Stimulated activated CD8-positive, alpha-beta memory T cell treated with anti-CD3 and anti-CD28 coated beads, Interleukin-12 subunit alpha, Interleukin-12 subunit beta, amount 100 ng/mL, for 4 hours (primary cell): Measurements from ENCODE around the gene ASB1.

Experiments used
- DNase-seq: peaks from one replicate; pipeline ENCODE4 v3.0.0-alpha.2; 2020; ENCODE audit warnings: low read depth

Gene ASB1

DNA sequence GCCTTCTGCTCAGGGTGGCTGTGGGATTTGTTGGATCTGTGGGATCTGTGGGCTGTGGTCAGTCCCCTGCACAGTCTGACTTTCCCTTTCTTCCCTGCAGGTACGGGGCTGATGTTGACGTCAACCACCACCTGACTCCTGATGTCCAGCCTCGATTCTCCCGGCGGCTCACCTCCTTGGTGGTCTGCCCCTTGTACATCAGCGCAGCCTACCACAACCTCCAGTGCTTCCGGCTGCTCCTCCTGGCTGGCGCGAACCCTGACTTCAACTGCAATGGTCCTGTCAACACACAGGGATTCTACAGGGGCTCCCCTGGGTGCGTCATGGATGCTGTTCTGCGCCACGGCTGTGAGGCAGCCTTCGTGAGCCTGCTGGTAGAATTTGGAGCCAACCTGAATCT, 17.5 kb downstream of the ASB1 start:
- DNase-seq, result no peak

DNA sequence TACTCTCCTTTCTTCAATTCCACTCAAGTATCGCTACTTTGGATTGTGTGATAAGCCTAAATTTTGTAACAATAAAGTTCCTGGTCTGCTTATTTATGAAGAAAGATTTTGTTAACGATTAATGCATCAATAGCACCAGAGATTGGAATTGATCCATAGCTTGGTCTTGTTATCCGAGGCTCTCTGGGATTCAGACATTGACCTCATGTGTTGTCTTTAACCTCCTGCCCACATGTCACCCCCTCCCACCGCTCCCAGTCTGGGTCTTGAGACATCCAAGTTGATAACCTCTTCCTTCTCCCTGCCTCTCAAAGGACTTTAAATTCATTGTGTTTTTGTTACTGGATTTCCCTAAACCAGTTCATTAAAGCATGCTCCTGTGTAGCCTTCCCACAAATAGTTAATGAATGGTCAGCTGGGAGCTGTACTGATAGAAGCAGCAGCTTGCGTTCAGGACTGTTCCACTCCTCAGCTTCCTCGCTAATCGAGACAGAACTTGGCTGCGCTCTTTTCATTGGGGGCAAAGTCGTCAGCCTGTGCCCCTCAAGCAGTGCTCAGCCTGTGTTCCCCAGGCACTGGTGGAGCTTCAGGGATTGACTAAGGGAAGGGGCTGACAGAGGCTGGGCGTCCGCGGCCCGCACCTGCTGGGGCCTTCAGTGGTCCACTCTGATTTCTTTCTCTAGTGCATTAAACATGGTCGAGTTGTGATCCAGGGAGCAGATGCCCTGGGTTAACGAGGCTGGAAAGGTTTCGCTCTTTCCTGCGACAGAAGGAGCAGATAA, 18.9 kb downstream of the ASB1 start:
- no peak for DNase-seq

DNA sequence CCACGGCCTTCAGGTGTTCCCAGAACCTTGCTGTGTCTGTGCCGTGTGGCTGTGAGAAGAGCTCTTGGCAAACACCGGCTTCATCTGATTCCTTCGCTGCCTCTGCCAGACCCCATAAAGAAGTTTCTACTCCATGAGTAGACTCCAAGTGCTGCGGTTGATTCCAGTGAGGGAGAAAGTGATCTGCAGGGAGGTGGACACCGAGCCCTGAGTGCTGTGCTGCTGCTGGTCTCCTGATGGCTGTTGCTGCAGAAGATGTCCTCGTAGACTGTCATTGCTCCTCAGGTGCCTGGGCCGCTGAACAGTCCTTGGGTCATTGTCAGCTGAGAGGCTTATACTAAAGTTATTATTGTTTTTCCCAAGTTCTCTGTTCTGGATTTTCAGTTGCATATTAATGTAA, 19.6 kb downstream of the ASB1 start:
- DNase-seq, result no peak

DNA sequence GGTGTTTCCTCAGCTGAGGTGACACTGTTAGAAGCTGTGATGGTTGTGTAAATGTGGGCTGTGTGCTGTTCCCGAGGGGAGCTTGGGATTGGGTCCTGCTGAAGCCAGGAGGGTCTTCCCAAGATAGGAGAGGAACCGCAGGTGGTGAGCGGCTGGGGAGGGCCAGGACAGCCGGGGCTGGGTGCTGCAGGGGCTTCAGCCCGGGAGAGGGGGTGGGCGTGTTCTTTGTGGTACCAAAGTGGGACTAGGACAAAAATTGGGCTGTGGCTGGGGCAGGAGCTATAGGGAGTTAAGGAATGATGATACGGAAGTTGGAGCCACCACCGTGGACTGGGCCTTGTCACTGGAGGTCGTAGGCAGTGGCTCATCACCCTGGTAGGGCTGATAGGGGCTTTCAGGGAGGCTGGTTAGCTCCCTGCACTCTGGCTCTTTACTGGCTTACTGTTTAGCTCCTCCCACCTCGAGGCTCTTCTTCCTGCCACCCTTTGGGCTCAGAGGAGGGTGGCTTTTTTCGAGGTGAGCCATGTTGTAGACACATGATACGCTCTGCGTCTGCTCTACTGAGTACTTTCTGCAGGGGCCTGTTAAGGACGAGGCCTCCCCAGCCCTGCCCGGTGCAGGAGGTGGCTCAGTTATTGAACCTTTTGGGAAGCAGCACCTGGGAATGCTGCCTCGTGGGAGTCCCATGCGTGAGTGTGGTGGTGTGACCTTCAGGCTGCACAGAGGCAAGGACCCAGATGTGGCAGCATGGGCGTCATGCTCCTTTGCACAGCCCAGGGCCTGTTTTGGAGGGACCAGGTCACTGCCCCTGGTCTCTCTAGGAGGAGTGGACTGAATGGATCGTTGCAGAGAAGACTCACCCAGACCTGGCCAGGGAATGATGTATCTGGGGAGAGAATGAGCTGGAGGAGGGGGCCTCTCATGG, 21.6 kb downstream of the ASB1 start:
- DNase-seq, result no peak

DNA sequence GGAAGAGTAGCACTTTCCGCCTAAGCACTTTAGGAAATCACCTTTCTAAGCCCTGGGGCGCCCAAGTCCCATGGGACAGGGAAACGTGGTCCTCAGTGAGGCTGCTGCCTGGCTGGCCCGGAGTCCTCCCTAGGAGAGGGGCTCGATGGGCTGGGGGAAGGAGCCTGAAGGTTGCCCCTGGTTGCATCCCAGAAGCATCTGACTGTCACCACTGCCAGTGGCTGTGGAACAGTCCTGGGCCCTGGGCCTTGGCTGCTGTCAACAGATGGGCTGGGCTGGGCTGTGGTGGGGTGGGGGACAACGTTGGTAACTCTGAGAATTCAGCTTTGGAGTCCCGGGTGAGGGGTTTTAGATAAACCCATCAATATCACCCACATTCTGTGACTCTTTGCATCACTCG, 22.5 kb downstream of the ASB1 start:
- DNase-seq, result no peak

DNA sequence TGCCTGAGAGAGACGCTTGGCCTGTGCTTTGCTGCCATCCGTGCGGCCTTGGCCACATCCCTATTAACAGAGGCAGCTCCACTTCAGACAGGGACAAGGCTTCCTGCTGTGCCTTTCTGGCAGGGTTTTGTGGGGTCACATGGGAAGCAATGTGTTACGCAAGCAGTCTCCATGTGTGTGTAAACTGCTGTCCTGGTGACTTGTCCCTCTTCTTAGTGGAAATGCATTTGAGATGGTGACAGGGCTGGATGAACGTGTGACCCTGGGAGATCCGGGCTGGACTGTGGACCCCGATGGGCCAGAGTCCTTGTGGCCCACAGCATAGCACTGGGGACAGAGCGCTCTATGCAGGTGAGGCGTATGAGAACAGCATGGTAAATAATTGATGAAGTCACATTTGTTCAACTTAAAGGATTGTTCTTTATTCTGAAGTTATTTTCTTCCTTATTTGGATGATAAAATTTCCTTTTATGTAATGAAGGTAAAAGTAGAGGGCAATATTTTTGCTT, 23.2 kb downstream of the ASB1 start:
- no peak for DNase-seq

DNA sequence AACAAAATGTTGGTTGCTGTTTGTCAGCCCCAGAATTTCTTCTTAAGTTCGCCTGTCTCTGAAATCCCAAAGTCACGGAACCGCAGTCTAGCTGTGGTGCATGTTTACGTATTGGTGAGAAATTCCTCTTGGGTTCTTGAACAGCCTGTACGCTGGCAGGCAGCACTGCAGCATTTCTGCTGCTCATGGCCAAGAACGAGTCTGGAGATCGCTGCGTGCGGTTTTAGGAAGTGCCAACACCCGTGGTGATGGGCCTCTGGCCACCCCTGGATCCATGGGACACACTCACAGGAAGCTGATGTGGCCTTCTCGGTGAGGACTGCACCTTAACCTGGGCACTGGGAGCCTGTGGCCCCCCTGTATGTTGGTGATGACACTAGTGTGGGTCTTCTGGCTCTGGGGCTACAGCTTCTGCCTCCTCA, 23.7 kb downstream of the ASB1 start:
- no peak for DNase-seq

DNA sequence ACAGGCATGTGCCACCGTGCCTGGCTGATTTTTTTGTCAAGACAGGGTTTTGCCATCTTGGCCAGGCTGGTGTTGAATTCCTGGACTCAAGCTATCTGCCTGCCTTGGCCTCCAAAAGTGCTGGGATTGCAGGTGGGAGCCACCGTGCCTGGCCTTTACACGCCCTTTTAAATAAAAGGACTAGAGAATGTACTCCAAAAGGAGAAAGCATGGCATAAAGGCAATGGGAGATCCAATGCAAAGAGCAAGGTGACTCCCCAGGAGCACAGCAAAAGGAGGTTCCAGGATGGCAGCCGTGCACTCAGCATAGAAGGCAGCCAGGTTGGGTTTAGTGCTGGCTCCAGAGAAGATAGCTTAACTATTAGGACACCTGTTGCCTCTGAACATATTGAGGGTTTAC, 27.1 kb downstream of the ASB1 start:
- no peak for DNase-seq

DNA sequence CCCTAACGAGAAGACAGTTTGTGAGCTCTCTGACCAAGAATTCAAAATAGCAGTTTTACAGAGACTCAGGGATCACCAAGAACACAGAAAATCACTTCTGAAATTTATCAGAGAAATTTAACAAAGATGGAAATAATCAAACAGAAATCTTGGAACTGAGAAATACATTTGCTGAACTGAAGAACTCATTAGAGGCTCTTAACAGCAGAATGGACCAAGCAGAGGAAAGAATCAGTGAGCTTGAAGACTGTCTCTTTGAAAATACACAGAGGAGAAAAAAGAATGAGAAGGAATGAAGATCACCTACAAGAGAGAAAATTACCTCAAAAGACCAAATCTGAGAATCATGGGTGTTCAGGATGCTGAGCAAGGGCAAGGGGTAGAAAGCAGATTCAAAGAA, 29.7 kb downstream of the ASB1 start:
- no peak for DNase-seq

DNA sequence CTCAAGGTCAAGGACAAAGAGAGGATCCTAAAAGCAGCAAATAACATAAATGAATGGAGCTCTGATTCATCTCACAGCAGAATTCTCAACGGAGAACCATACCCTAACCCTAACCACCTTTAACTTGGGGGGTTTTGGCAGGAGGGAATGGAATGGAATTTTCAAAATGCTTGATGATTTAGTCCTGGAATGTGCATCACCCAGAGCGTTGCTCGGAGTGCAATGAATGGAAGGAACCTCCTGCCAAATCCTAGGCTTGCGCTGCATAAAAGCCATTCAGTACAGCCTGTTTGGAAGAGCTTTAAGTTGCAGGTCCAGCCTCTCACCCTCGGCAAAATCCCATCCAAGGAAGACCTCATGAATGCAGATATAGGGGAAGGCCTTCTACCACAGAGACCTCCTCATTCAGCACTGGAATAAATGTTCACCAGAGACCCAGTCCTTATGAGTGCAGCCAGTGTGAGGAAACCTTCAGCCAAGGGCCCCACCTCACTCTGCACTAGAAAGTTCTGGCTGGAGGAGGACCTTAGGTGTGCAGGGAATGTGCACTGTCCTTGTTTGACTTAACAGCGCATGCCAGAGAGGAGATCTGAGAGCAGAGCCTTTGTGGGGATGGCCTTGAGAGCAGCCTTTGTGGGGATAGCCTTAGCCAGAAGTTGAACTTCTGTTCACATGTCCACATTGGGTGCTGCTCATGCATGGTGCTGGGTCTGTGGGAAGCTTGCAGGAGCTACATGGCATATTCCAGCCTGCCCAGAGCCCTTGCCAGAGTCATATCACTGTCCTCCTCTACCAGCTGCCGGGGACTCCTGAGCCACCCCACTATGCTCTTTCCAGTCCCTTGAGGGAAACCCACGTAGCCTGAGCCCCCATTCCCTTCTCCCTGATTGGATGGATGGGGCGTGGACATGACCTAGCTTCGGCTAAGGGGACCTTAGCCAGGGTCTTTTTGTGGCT, 30.5 kb downstream of the ASB1 start:
- no peak for DNase-seq

DNA sequence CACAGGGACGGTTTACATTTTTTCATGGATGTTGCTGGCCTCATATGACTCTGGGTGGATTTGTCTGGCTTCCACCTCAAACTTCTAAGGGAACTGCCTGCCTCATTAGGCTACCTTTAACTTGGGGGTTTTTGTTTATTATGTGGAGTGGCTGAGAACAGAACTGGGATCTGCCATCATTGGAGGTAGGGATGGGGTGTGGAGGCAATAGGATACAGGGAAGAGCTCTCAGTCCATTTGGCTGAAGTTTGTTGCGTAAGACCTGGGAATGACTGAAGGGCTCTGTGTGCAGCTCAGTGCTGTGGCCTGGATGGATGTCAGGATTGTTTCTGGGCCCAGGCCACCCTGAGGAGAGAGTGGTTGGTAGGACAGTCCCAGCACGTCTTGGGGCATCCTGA, 31.2 kb downstream of the ASB1 start:
- DNase-seq, result no peak

DNA sequence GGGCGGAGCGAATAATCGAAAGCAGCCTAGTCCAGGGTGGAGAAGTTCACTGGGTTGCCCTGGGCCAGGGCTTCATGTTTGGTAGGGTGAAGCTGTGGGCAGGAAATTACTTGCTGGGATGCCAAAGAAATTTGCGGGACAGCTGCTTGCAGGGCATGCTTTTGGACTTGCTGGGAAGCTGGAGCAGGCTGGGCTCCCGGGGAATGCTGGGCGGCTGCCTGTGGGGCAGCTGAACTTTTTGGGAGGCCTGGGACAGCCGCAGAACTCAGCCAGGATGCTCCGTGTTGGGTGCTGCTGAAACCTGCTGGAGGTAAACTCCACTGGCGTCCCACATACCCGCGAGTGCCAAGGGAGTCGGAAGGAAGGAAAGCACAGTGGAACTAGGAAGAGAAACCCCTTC, 31.9 kb downstream of the ASB1 start:
- no peak for DNase-seq

DNA sequence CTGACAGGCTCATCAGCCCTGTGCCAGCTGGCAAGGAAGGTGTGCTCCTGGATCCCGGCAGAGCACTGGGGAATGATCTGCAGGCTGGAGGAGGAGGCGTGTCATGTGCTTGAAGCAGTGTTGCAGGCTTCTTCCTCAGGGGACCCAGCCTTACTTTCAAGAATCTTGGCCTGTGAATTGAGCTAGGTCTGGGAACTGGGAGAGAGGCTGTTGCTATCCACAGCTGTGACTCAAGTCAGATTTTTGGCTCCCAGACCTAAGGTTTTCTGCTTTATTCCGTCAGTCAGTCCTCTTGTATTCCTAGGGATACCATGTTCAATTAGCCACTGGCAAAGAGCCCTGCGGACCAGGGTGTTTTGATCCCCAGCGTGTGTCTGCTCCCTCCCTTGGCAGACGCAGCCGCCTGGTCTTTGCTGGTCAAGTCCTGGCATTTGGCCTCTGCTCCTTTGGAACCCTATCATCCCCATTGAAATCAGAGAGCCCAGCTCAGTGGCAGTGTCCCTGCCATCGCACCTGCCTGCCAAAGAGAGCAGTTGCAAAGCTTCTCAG, 32.4 kb downstream of the ASB1 start:
- no peak for DNase-seq

DNA sequence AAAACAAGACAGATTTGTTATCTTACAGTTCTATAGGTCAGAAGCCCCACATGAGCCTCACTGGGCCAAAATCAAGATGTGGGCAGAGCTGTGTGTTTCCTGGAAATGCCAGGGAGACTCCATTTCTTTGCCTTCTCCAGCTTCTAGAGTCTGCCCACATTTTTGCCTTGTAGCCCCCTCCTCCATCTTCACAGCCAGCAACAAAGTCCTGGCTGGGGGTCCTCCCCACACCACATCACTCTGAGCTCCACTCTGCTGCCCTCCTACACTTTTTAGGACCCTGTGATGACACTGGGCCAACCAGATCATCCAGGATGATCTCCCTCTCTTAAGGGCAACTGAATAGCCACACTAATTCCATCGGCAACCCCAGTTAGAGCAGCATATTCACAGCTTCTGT, 34.3 kb downstream of the ASB1 start:
- DNase-seq, result no peak

DNA sequence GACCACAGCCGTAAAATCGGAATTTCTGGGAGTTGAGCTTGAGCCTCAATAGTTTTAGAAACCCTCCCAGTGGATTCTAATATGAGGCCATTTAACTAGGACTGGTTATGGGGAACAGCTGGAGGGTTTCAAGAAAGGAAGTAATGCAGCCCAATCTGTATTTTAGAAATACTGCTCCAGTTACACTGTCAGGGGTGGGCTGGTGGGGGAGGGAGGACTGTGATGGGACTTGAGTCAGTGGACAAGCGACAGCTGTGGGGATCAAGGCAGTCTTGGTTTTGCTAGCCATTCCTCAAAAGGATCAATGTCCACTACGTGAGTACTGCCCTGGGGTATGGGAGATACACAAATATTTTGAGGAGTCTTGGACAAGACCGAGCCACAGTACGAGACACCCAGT, 34.8 kb downstream of the ASB1 start:
- no peak for DNase-seq

DNA sequence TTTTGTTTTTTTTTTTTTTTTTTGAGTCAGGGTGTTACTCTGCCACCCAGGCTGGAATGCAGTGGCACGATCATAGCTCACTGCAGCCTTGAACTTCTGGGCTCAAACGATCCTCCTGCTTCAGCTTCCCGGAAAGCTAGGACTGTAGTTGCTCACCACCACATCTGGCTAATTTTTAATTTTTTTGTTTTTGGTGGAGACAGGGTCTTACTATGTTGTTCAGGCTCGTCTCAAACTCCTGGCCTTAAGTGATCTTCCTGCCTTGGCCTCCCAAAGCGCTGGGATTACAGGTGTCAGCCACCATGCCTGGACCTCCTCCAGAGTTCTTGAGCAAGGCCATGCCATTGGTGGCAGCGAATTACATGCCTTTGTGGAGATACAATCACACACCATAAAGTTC, 35.2 kb downstream of the ASB1 start:
- DNase-seq, result no peak

DNA sequence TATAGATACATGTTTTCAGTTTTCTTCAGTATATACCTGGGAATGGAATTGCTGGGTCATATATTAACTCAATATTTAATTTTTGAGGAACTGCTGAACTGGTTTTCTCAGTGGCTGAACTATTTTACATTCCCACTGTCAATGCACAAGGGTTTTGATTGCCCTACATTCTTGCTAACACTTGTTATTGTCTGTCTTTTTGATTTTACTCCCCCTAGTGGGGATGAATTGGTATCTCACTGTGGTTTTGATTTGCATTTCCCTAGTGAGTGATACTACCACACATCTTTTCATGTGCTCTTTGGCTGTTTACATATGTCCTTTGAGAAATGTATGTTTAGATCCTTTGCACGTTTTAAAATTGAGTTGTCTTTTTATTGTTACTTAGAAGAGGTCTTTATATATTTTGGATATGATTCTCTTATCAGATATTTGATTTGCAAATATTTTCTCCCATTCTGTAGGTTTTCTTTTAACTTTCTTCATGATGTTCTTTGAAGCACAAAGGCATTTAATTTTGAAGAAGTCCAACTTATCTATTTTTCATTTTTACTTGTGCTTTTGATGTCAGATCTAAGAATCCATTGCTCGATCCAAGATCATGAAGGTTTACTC, 36.2 kb downstream of the ASB1 start:
- no peak for DNase-seq

DNA sequence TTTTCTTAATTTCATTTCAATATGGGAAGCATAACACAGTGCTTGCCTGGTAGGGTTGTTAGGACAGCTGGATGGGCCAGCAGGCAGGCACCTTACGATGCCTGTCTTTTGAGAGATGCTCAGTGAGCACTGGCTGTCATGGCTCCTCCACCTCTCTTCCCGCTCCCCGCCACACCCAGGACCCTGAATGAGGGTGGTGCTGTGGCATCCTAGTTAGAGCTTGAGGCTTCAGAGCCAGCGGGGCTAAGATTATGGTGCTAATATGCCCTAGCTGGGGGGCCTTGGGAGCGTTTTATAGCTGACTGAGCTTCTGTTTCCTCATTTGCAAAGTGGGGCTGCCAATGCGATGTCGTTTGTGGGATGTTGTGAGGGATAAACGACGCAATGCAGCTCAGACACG, 37.7 kb downstream of the ASB1 start:
- no peak for DNase-seq

DNA sequence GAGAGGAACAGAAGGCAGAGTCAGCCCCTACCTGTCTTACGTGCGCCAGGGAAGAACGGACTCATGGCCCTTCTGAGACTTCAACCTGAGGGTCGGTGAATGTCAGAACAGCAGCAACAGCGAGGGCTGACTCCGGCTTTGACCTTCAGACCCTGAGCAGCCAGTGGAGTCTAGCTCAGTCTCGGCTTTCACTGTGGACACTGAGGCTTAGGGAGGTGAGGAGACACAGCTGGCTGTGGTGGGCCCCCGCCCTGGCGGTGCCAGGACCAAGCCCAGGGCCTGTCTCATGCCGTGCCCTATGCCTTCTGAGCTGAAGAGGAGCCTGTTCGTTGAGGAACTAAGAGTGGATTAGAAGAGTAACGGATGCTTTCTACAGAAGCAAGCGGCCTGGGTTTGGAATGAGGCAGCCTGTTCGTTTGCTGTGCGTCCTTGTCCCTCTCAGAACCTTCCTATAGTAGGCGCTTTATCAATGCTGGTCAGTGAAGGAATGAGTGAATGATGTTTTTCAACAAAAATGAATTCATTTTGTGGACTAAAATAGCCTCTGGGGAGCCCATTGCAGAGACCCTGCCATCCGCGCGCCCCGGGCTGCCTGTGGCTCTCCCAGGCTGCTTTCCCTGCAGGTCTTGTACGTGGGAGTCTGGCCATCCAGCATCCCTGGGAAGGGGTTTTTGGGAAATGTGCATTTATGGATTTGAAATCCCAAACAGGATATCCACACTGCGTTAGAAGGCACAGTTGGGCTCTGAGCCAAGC, 38.9 kb downstream of the ASB1 start:
- DNase-seq, result no peak

DNA sequence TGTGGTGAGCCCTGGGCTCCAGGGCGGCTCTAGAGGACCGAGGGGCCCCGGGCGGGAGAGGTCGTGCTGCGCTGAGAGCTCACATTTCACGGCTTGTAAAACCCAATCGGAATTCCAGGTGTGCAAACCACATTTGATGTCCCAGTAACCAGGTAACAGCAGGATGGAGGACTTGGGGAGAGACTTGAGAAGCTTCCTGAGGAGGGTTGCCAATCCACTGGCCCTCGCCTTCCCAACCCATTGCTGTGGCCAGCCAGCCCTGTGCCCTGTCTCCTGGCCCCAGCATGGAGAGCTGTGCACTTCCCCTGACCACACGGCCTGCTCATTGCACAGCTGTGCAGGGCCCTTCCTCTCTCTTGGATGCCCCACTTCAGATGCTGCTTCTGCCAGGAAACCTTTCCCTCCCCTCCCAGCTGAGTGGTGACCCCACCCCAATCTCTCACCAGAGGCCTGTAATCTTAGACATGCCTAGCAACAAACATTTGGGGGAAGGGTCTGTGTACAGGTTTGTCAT, 39.6 kb downstream of the ASB1 start:
- no peak for DNase-seq
